Measurements from ENCODE around the gene PKD2.

GRCh38 chr4:88001871-88002270, 5.6 kb upstream of the PKD2 start:
- TF ChIP-seq SP1 (IDR thresholded peaks at IDR 0.05): no peak
- no peak for TF ChIP-seq ELF4 (IDR thresholded peaks at IDR 0.05)
- no peak for TF ChIP-seq SUZ12 (IDR thresholded peaks at IDR 0.05)
- TF ChIP-seq FOXM1 (IDR thresholded peaks at IDR 0.05; ENCODE audit: borderline replicate concordance): no peak
- TF ChIP-seq NFRKB (IDR thresholded peaks at IDR 0.05): no peak
- TF ChIP-seq TARDBP (IDR thresholded peaks at IDR 0.05): no peak
- no peak for TF ChIP-seq FOXK2 (IDR thresholded peaks at IDR 0.05)
- TF ChIP-seq HDGF (IDR thresholded peaks at IDR 0.05; ENCODE audit: borderline replicate concordance): no peak
- TF ChIP-seq ZNF384 (IDR thresholded peaks at IDR 0.05): no peak
- no peak for TF ChIP-seq BHLHE40 (IDR thresholded peaks at IDR 0.05; ENCODE audit: borderline replicate concordance)
- TF ChIP-seq PKNOX1 (IDR thresholded peaks at IDR 0.05): no peak
- no peak for TF ChIP-seq FOXA1 (IDR thresholded peaks at IDR 0.05)
